NCI-H774 (cell line): ENCODE measurements around the gene KCNA10.
"Not testable (repeated sequence)": the region's sequence is repeated elsewhere in the genome, so short reads cannot be mapped to it uniquely, and the experiment has no call there.

Experiments used
- DNase-seq: peaks from one replicate; lab custom pipeline; 2025; lab: John Stamatoyannopoulos, UW

KCNA10 gene

DNA sequence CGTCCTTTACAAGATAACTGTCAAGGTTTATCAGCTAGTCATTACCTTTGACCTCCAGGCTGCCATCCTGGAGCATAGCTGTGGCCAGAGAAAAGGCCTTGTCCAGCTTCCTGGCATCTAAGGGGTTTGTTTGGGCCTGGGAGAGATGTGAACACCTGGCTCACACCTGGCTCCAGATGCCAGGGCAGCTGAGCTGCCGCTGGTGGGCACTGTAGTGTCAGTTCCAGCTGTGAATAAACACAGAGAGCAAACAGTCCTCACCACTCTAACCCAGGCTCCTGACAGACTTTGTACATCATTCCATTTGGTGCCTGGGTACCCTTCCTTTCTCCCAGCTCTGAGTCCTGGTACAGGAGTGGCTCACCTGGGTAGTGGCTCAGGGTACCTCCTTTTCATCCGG is 14.3 kb upstream of the KCNA10 start:
- DNase-seq, result no peak

DNA sequence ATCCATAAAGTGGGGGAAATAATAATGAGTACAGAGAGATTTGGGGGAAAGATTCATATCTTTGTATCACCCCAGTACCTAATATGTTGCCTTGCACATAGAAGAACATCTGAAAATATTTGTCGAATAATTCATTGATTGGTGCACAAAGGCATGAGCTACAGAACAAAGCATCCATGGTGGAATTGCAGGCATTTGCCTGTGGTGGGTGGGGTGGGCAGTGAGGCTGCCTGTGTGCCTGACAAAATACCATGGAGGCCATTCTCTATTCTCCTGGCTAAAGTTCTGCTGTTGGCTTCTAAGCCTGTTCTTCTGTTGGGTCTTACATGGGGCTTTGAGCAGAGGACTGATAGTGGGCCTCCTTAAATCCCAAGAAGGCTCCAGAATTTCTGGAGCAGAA is 10.0 kb upstream of the KCNA10 start:
- DNase-seq, result no peak

DNA sequence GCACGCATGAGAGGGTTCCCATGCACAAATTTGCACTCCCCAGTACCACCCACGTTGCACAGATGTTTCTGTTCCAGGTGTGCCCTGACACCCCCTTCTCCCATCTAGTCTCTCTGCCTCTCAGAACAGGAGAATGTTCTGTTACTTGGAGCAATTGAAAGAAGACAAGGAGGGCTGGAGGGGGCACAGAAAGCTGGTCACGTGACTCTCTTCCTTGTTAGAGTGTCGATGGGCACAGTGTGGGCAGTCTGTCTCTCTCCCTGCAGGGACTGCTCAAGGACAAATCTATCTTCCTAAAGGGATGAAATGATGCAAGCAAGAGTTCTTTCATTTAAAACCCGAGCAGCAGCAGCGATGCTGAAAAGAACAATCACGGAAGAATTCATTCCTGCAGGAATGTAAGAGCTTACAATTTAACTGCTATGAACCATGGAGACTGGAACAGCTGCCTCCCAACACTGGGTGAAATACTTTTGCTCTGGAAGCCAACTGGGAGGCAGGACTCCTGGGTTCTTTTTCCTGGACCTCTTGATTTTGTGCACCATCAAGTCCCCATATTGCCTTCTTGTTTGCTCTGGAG is 7.3 kb upstream of the KCNA10 start:
- DNase-seq, result no peak

DNA sequence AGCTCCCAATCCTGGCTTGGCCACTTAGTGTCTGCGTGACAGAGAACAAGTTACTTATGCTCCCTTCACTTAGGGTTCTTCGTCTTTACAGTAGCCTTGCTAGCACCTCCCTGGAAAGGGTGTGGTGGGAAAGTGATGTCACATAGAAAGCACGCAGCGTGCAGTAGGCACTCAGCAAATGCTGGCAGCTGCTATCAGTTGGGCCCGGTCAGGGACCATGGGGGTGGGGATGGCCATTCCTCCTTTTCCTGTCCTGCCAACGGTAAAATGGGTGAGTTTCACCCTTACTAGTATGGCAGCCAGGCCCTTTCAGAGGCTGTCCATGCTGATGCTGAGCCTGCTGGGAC is 6.2 kb upstream of the KCNA10 start:
- DNase-seq, result no peak

DNA sequence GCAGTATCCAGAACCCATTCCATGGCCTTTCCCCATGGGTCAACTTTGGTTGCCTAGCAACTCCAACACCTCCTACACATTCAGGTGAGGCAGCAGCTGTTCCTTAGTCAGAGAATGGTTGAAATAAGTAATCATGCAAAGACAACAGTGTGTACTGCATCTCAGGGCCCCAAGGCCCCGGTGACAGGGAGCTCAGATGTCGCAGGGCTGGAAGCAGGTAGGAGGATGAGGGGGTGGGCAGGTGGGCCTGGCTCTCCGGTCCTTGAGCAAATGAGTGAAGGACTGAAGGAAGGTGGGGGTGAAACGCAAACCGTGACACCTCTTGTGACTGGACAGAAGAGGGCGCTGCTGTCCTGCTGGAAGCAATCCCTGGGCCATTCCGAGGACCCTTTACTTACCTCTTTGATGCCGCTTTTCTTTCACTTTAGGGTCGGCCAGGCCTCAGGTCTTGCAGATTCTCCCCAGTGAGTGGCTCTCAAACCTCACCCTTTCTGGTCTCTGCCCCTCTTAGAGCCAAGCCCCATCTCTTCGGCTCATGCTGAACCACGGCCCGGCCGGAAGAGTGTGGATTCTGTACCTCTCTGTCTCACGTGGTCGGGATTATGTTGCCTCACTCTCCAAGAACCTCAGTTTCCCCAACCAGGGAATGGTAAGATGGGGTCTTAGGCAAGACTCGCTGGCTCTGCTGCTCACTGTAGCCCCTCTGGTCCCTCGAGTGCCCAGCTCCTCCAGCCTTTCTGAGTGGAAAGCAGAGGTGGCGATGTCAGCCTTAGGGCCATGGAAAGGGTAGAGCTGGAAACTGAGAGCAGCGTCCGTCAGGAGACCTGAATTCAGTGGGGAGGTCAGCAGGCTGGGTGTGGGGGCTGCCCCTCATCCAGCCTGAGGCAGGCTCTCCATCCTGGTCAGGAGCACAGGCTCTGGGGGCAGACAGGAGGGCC is 5.6 kb upstream of the KCNA10 start:
- peak; percentile 26 for DNase-seq

DNA sequence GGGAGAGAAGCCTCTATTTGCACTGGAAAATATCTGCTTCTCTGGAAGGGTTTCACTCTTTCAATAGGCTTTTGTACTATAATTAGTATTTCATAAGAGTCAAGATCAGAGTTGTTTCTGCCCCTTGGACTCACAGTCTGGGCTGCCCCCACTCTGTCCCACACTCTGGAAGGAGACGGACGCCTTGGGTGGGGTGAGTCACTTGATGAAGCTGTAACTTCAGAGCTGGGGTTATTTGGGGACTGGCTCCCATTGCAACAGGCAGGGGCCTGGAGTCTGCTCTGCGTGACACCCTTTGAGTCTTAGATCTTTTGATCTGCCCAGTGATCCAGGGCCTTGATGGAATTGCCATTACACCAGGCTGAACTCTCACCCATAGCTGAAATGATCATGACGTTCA is 4.0 kb upstream of the KCNA10 start:
- no peak for DNase-seq

DNA sequence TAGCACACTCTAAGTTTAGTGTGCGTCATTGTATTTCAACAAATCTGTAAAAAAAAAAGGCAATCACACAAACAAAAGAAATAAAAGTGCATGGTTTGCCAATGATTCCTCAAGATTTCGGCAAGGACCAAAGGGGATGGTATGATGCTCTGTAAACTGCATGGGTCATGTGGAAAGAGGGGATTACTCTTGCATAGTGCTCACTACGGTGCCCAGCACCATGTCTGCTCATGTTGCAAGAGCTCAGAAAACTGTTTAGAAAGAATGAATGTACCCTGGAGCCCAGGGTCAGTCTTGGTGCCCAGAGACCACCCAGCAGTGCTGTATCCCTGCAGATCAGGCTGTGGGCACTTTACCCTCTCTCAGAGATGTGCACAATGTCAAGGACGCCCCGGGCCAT is 3.6 kb upstream of the KCNA10 start:
- no peak for DNase-seq

DNA sequence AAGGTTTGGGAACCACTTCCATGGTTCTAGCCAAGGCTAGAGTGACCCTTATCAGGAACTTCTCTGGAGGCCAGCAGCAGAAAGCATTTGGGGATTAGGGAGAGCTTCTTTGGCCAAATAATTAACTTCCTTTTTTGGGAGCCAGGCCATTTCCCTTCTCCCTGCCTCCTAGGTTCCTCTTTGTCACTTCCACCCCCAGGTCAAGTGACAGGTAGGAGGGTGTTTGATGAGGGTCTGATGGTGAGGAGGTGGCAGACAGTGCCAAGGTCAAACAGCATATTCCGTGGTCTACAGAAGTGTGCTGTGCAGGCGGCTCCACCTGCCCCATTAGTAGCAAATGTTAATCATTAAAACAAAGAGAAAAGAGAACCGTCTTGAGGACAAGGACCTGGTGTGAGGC is 1.9 kb upstream of the KCNA10 start:
- no peak for DNase-seq

DNA sequence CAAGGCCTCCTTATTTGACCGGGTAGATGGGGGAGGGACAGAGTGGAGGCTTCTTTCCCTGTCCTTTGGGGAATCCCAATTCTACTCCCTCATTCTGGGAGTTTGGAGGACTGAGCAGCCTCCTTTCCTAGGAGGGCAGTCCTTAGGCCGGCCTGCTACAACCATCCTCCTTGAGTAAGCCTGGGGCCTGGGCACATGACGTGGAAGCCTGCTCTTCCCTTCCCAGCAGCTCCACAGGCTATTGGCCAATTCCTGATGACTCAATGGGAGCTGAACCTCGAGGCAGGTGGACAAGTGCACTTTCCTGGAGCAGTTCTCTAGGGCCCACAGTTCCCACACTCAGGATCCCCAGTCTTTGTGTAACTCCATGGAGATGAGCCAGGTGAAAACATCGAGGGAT is 3.1 kb downstream of the KCNA10 start:
- no peak for DNase-seq

DNA sequence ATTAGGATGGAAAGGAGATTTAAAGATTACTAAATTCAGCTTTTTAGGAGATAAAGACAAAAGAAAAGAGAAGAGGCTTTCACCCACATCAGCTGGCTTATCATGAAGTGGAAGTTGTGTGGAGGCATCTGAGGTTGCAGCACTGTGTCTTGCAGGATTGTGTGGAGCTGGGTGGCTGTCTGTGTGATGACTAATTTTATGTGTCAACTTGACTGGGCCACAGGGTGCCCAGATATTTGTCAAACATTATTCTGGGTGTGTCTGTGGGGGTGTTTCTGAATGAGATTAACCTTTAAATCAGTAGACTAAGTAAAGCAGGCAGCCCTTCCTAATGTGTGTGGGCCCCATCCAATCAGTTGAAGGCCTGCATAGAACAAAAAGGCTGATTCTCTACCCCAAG is 3.9 kb downstream of the KCNA10 start:
- DNase-seq, result no peak

DNA sequence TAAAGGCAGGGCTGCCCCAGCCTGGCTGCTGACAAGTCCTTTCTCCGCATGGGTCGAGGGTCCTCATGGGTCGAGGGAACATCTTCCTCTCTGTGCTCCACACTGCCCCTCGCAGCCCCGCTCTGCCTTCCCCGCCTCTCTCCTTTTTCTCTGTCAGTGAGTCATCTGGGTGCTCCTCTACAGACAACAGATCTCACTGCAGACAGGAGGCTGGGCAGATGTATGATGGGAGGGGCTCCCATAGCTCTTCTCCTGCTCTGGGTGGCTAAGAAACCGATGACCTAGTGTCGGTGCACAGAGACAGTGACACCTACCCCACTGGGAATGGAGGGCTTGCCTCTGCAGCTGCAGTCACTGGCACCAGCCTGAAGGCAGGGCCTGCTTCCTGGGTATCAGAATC is 5.5 kb downstream of the KCNA10 start:
- no peak for DNase-seq

DNA sequence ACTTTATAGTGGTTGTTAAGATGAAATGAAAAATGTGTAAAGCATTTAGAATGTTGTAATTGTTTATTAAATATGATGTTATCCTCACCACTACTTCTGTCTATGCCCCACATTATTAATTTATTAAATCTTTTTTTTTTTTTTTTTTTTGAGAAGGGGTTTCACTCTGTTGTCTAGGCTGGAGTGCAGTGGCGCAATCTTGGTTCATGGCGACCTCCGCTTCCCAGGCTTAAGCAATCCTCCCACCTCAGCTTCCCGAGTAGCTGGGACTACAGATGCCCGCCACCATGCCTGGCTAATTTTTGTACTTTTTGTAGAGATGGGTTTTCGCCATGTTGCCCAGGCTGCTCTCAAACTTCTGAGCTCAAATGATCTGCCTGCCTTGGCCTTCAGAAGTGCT is 7.5 kb downstream of the KCNA10 start:
- DNase-seq, result no peak

DNA sequence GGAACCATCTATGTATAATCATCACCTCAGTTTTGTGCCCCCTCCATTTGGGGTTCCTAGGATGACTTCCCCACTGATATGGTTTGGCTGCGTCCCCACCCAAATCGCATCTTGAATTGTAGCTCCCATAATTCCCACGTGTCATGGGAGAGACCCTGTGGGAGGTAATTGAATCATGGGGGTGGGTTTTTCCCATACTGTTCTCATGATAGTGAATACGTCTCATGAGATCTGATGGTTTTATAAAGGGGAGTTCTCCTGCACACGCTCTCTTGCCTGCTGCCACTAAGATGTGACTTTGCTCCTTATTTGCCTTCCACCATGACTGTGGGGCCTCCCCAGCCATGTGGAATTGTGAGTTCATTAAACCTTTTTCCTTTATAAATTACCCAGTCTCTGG is 8.1 kb downstream of the KCNA10 start:
- not testable (repeated sequence) for DNase-seq

DNA sequence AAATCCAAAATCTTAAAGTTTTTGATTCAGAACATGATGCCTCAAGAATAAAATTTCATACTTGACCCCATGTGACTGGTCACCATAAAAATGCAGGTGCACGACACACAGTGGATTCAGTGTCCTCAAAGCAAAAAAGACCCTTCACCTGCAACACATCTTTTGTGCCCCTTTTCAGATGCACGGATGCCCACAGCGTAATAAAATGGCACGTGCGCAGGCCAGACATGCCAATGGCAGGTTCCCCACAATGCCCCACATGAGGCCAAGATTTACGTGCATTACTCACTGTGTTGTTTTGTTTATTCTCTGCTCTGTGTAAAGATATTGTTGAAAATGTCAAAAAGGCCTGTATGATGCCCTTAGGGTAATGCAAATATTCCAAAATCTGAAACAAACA is 9.3 kb downstream of the KCNA10 start:
- DNase-seq, result no peak

DNA sequence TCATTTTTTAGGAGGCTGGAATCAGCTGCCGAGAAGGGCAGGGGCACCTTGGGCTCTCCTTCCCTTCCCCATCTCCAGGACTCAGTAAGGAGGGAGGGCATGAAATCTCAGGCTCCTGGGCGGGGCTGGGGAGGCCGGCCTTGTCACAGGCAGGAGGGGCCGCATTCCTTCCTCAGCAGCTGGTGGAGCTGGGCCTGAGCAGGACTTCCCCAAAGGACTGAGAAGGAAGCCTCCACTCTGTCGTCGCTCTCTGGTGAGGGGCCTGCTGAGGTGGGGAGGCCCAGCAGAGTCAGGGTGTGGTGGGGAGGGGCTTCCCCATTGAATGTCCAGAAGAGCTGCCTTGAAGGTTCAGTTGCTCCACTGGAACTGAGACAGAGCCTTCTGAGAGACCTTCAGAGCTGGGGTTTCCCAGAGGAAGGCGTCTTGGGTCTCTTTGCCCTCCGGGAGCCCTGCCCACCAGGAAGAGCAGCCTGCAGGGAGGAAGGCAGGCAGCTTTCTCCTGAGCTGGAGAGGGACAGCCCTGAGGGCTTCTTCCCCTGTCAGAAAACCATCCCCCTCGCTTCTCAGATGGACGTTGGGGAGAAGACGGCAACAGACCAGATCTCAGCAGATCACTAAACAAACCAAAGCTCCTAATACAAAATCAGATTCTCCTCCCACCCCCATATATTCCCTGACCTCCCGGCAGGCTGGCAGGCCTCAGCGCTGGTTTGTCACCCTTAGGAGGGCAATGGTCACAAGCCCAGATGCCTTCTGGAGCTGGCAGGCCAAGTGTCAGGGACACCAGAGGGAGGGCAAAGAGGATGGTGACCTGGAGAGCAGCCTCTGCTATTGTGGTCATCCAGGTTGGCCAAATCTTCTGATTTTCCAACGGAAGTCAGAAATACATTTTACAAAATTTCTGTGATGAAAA is 10.7 kb downstream of the KCNA10 start:
- DNase-seq, result no peak

DNA sequence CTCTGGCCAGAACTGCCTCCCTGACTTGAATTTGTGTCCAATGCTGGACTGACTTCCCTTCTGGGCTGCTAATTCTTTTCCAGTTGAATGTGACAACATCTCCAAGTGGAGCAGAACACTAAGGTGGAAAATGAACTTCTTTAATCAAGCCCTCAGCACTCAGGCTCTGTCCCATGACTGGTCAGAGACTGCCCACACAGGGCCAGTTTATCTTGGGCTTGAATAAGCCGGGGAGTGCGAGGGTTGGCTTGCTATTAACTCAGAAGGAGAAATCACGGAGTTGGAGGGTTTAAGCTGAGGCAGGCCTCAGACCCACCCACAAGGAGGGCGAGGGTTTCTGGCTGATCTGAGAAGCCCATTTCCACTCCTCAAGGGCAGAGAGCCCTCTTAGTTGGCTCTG is 12.4 kb downstream of the KCNA10 start:
- DNase-seq, result no peak

DNA sequence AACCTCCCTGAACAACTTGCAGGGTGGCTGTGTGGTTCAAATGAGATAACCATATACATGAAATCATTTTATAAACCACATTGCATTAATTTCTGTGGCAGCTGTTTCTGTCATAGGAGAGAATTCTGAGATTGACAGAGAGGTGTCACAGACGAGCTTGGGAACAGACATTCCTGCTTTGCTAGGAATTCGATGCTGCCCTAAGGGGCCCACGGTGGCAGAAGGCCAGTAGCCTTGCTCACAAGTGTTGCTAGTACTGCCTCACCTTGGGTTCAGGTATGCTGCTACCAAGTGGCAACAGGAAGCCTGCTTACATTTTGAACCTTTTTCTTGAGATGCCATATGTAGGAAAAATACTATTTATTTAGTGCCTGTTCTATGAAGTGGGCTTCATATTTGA is 13.4 kb downstream of the KCNA10 start:
- no peak for DNase-seq

DNA sequence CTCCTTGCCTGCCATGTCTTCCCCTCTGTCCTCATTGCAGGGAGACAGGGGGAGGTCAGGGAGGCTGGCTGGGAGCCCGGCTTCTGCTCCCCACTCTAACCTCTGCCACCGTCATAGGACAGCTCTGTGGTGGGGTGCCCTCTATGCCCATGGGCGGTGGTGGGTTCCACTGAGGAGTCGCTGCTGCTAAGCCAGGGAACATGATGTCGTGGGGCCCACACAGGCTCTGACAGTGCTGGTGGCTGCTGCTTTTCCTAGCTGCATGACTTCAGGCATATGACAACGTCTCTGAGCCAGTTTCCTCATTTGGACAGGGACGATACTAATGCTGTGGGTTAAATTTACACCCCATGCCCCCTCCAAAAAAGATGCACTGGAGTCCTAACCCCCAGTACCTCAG is 14.7 kb downstream of the KCNA10 start:
- no peak for DNase-seq

DNA sequence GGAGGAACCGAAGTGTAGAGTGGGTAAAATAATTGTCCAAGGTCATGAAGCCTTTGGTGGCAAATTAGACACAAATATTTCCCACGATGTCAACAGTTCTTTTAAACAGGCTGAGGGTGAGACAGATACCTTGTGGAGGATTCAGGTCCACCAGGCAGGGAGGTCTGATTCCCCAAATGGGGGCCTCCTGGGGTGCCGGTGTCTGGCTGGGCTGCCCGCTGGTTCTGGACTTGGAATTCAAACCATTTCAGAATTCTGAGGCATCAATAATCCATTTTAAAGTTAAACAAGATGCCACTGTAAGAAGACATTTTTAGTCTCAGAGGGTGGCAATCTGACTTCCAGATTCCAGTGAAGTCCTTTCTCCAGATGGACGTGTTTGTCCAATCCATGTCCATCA is 15.5 kb downstream of the KCNA10 start:
- DNase-seq, result no peak

DNA sequence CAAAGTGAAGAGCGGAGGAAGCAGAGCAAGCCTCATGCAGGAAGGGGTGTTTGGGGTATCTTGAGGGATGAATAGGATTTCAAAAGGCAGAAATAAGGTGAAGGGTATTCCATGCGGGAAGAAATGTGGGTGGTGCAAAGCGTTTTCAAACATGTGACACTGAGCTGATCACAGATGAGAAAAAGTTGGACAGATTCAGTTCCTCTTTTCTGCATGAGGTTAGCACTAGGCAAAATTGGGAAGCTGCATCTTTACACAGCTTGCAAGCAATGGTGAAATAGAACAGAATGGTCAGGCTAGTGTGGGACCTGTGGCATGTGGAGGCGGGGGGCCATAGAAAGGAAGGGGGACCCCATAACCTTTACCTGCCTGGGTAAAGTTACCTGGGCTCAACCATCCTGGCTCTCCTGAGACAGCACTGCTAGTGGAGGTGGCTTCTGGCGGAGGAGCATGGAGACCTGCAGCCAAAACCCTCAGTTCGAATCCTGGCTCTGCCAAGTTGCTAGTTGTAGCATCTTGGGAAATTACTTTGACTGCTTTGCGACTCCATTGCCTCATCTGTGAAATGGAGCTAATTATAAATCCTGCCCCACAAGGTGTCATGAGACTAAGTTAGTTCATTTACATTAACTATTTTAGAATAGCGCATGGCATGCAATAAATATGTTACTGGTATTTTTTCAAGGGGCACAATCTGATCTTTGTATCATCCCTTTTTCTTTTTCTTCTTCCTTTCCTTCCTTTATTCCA is 16.4 kb downstream of the KCNA10 start:
- no peak for DNase-seq

DNA sequence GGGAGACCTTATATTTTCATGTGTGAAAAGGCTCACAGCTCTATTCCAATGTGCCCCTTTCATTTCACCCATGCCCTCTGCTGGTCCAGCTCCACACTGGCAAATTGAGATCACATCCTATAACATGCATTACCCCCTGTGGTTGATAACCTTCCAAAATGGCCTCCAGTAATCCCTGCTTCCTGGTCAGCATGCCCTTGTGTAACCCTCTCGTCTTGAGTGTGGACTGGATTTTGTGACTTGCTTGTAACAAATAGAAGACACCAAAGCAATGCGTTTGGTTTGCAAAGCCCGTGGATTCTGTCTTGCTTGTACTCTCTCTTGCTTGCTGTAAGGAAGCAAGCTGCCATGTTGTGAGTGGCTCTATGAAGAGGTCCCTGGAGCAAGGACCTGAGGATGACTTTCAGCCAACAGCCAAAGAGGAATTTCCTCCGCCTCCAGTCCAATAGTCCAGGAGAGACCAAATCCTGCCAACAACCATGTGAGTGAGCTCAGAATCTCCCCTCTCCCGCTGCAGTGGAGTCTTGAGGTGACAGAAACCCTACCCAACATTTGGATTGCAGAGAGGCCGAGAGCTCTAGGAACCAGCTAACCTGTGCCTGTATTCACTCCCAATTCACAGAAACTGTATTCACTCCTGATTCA is 17.4 kb downstream of the KCNA10 start:
- DNase-seq, result no peak

DNA sequence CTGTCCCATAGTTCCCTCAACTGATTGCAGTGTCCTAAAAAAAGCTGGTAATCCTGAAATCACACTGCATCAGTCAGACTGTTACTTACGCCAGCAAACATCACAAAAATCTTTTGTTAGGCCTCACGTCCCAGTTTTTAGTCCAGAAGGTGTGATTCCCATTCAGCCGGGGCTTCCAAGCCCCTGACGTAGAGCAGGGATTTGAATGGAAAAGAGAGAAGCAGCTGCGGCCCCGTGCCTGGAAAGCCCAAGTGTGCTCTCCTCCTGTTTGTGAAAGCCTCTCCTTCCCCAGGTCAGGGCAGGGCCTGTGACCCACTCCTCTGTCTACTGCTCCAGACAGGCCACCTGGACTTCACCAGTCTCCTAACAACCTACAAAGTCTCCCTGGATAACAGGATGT is 20.7 kb downstream of the KCNA10 start:
- DNase-seq, result no peak
